Stimulated activated CD4-positive, alpha-beta T cell treated with anti-CD3 and anti-CD28 coated beads, Interleukin-12 subunit alpha, Interleukin-12 subunit beta, amount 100 ng/mL, for 24 hours (primary cell): ENCODE results near the gene PLAAT5.
A peak's percentile ranks its signal among the peaks of the same experiment; 100 is the strongest.
"Not testable (repeated sequence)": the region's sequence is repeated elsewhere in the genome, so short reads cannot be mapped to it uniquely, and the experiment has no call there.

ENCODE experiments used
- DNase-seq, 2 experiments: peaks; one replicate each; pipeline ENCODE4 v3.0.0-alpha.2; 2020; ENCODE audit warnings: low read depth in 2 of 2

Gene PLAAT5

DNA sequence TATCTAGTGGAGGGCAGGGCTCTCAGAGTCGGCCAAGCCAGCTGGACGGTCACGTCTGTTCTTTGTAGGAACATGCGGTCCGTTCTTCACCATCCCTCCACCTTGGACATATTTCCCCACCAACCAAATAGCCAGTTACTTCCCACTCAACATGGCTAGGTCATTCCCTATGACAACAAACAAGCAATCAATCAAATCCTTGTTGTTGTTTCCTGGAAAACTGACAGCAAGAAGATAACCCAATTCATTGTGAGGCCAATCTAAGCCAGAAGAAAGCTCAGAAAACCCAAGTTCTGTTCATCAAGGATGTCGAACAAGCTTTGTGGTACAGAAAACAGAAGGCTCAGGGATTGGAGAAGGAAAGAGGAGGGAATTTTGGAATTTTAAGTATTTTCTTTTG lies 10.9 kb downstream of the PLAAT5 start:
- DNase-seq = no peak

DNA sequence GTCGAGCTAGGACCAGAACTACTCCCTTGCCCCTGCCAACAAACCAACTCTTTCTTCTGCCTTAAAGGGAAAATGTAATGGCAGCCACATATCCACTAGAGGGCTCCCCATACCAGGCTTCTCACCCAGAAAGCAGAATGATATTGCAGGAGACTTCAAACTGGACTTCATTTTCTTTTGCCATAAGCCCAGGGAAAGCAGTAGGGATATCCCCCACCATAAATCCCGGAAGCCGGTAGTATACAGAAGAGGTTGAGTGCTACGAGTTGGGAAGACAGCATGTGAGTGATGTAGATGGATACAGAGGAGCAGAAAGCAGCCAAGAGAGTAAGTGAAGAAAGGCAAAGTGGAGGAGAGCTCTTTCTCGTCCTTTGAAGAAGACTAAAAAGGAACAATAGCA lies 12.1 kb downstream of the PLAAT5 start:
- DNase-seq = peak in 1 of 2 experiments; percentile 11

DNA sequence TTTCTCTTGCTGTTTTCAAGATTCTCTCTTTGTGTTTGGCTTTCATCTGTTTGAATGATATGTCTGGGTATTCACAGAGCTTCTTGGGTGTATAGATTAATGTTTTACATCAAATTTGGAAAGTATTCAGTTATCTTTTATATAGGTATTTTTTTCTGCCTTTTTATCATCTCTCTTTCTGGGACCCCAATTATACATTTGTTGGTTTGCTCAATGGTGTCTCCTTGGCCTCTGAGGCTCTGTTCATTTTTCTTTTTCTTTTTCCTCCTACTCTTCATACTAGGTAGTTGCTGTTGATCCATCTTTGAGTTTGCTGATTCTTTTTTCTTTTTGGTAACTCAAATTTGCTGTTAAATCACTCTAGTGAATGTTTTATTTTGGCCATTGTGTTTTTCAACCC lies 14.3 kb downstream of the PLAAT5 start:
- no peak for DNase-seq

DNA sequence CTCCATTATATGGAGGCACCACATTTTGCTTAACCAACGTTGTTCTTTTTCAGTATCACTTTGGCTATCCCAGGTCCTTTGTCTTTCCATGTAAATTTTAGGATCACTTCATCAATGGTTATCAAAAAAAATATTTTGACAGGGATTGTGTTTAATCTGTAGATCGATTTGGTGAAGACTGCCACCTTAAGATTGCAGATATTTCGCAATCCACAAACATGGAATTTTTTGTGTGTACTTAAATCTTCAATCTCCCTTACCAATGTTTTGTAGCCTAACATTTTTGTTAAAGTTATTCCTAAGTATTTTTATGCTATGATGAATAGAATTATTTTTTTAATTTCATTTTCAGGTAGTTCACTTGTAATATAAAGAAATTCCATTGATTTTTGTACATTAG lies 18.6 kb downstream of the PLAAT5 start:
- no peak for DNase-seq

DNA sequence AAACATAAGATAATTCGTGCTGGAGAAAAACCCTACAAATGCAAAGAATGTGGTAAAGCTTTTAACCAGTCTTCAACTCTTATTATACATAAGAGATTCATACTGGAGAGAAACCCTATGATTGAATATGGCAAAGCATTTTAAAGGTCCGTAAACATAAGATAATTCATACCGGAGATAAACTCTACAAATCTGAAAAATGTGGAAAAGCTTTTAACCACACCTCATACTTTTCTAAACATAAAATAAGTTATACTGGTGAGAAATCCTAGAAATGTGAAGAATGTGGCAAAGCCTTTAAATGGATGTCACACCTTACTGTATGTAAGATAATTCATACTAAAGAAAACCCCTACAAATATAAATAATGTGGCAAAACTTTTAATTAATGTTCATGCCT lies 20.7 kb downstream of the PLAAT5 start:
- no peak for DNase-seq

DNA sequence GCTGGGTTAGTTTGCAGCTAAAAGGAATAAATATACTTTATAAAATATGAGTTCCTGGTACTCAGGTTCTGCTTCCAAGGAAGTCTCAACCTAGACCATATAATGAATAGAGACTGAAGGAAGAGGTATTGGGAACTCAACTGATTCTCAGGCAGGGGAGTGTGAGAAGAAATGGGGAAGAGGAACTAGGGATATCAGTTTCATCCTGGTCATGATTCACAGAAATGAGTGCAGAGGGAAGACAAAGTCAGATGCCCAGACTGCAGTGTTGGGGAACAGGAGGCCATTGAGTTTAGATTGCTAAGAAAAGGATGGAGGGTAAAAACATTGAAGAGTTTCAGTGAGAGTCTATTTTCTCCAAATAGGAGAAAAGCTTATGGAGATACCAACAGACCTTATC lies 28.8 kb downstream of the PLAAT5 start:
- no peak for DNase-seq

DNA sequence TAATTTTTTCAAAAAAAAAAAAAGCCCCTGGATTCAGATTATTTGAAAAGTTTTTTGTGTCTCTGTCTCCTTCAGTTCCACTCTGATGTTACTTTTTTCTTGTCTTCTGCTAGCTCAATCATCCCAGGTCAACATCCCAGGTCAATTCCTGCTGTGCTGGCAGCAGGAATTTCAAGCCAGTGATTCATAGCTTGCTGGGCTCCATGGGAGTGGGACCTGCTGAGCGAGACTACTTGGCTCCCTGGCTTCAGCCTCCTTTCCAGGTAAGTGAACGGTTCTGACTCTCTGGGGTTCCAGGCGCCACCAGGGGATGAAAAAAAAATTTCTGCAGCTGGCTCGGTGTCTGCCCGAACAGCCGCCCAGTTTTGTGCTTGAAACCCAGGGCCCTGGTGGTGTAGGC lies 31.4 kb downstream of the PLAAT5 start:
- DNase-seq = no peak

DNA sequence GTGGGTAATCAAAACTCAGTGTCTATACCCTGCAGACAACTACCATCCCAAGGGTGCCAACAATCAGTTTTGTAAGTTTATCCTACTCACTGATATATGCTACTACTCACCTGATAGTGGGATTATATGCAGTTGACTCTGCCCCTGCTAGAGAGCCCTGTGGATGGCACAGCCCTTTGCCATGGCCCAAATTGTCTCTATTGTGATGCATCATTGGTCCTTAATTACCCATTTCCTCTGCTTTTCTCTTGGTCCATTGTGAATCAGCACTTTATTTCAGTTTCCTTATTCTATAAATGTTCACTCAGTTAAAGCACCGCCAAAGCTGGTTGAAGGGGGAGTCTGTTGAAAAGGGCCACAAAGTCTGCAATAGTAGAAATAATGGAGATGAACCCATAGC lies 42.3 kb downstream of the PLAAT5 start:
- no peak for DNase-seq

DNA sequence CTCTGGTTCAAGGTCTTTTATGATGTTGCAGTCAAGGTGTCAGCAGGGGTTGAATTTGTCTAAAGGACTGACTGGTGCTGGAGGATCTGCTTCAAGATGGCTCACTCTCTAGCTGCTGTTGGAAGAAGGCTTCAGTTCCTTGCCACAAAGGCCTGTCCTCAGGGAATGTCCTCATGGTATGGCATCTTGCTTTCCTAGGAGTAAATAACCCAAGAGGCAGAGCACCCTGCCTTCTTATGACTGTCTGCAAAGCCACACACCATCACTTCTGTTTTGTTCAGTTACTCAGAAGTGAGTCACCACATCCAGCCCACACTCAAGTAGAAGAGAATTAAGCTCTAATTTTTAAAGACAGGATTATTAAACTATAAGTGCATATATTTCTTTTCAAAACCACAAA lies 45.2 kb downstream of the PLAAT5 start:
- DNase-seq = no peak

DNA sequence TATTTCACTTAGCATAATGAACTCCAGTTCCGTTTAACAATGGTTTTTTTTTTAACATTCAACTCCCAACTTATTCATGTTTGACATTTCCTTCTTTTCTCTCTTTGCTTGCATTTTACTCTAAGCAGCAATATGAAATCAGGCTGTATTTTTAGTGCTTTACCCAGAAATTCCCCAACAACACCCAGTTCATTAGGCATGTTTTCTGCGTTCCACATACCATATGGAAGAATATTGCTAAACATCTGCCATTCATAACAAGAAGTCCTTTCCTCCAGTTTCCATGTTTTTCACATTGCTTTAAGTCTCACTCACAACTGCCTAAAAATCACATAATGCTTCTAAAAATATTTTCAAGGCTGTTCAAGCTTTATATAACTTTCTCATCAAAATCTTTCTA lies 45.8 kb downstream of the PLAAT5 start:
- no peak for DNase-seq

DNA sequence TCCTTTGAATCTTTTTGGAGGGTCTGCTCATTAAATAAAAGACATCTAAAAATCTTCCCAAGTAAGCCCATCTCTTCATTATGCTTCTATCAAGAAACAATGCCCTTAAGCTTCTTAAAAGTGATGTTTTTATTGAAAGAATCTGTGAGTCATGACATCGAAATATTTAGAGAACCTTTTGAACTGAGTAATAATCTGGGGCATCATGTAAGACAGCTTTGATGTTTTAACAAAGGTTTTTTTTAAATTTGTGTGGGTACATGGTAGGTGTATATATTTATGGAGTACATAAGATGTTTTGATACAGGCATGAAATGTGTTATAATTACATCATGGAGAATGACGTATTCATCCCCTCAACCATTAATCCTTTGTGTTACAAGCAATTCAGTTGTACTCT lies 46.8 kb downstream of the PLAAT5 start:
- DNase-seq = no peak

DNA sequence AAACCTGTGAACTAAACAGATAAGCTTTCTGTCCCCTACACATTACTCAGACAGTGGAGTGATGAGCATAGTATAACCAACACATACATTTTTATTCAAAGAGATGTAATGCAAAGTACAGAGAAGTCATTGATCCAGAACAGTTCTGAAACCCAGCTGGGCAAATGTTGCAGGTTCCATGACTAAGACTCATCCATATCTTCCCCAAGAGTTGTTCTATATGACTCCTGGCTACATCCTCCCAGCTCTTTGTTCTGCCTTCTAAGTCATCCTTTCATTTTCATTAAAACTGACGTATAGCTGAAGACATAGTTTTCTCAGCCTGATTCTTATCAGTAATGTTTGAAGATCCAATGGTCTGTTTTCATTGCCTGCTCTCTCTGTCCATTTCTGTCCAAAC lies 47.3 kb downstream of the PLAAT5 start:
- DNase-seq = no peak

DNA sequence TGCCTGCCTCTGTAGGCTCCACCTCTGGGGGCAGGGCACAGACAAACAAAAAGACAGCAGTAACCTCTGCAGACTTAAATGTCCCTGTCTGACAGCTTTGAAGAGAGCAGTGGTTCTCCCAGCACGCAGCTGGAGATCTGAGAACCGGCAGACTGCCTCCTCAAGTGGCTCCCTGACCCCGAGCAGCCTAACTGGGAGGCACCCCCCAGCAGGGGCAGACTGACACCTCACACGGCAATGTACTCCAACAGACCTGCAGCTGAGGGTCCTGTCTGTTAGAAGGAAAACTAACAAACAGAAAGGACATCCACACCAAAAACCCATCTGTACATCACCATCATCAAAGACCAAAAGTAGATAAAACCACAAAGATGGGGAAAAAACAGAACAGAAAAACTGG lies 55.1 kb downstream of the PLAAT5 start:
- not testable (repeated sequence) for DNase-seq

DNA sequence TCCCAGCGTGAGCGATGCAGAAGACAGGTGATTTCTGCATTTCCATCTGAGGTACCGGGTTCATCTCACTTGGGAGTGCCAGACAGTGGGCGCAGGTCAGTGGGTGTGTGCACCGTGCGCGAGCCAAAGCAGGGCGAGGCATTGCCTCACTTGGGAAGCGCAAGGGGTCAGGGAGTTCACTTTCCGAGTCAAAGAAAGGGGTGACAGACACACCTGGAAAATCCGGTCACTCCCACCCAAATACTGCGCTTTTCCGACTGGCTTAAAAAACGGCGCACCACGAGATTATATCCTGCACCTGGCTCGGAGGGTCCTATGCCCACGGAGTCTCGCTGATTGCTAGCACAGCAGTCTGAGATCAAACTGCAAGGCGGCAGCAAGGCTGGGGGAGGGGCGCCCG lies 55.6 kb downstream of the PLAAT5 start:
- not testable (repeated sequence) for DNase-seq

DNA sequence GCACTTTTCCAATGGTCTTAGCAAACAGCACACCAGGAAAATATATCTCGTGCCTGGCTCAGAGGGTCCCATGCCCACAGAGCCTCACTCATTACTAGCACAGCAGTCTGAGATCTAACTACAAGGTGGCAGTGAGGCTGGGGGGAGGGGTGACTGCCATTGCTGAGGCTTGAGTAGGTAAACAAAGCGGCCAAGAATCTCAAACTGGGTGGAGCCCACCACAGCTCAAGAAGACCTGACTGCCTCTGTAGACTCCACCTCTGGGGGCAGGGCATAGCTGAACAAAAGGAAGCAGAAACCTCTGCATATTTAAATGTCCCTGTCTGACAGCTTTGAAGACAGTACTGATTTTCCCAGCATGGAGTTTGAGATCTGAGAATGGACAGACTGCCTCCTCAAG lies 60.2 kb downstream of the PLAAT5 start:
- not testable (repeated sequence) for DNase-seq

DNA sequence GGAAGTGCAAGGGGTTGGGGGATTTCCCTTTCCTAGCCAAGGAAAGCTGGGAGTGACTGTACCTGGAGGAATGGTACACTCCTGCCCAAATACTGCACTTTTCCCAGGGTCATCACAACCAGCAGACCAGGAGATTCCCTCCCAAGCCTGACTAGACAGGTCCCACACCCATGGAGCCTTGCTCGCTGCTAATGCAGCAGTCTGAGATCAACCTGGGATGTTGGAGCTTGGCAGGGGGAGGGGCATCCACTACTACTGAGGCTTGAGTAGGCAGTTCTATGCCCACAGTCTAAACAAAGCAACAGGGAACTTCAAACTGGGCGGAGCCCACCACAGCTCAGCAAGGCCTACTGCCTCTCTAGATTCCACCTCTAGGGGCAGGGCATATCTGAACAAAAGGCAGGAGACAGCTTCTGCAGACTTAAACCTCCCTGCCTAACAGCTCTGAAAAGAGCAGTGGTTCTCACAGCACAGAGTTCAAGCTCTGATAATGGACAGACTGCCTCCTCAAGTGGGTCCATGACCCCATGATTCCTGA lies 62.9 kb downstream of the PLAAT5 start:
- no peak for DNase-seq

DNA sequence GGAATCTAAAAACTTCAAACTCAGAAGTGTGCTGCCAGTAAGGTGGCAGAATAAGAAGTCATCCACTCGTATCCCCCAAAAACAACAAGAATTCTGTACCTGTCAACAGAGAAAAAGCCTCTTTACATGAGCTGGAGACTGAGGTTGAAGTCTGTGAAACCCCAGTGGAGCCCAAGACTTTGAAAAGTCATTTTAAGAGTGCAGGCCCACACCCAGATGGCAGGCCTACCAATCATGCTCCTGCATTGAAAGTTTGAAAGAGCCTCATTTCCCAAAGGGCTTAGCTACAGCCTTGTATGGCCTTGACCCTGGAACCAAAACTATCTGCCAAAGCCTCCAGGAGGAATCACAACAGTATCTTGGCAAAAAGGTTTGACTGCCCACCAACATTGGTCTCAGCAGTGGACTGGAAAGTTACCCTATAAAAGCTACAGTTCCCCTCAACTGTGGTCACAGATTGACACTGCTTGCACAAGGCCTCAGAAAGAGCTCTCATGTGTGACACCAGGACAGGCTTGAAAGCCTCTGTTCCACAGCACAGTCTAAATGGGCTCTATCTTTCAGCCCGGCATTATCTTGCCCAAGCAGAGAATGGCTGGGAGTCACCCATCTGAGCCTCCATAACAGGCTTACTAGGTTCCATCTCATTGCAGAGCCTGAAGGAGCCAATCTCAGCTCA lies 73.7 kb downstream of the PLAAT5 start:
- no peak for DNase-seq
